Prostate gland (tissue), 2 donors: Measurements from ENCODE around the gene KCNG1. TPM values are rescaled to one million over a fixed set of nuclear protein-coding genes. Genes with fewer than 3 reads are reported as not detected.

Experiments
- DNase-seq: peaks from one replicate; pipeline ENCODE4 v3.0.0-alpha.2; 2019; ENCODE audit warnings: low spot score
- H3K27ac ChIP-seq, 2 donors: fragments of 200-600 bp; sonication (generic); 2 replicates each; pipeline ENCODE4 v1.5.1; 2017 to 2019
- H3K27me3 ChIP-seq: fragments of 200-600 bp; sonication (generic); replicated peaks from 2 replicates; pipeline ENCODE4 v1.5.1; 2019; ENCODE audit not compliant: insufficient read depth
- H3K36me3 ChIP-seq, 2 donors: fragments of 200-600 bp; sonication (generic); 1 replicate in 1 of 2; 2 replicates in 1 of 2; pipeline versions ENCODE4 v1.5.1 to v1.8.1; 2017 to 2019
- H3K4me1 ChIP-seq: fragments of 200-600 bp; sonication (generic); replicated peaks from 2 replicates; pipeline ENCODE4 v1.5.1; 2019
- H3K4me3 ChIP-seq, 2 donors: fragments of 200-600 bp; sonication (generic); 2 replicates each; pipeline ENCODE4 v1.5.1; 2017 to 2019
- H3K9me3 ChIP-seq: fragments of 200-600 bp; sonication (generic); 2 replicates; pipeline ENCODE4 v1.5.1; 2017
- CTCF ChIP-seq, 4 experiments: fragments of 200-600 bp in 2 of 4; fragments of 450-650 bp in 2 of 4; sonication (generic) in 2 of 4; IDR thresholded peaks; 1 replicate in 3 of 4; 2 replicates in 1 of 4; pipeline ENCODE4 v1.5.1; 2016 to 2019; ENCODE audit warnings: antibody characterized with exemption in 4 of 4, mild to moderate bottlenecking in 2 of 4, moderate library complexity in 2 of 4
- POLR2A ChIP-seq: fragments of 450-650 bp; IDR thresholded peaks from one replicate; pipeline ENCODE4 v1.6.1; 2016; ENCODE audit warnings: antibody characterized with exemption, mild to moderate bottlenecking
- POLR2AphosphoS5 ChIP-seq: sonication (generic); formaldehyde crosslinking; IDR thresholded peaks from one replicate; pipeline ENCODE4 v1.6.1; 2017; ENCODE audit warnings: antibody characterized with exemption
- WGBS: methylation state at CpG from one replicate; pipeline ENCODE4 v1.1.5; 2018; 5-methylcytosine and 5-hydroxymethylcytosine counted together
- intact Hi-C: fragments of 100-400 bp; cut with DNase I; formaldehyde crosslinking; loops from one replicate; pipeline ENCODE4 v1.14.2; 2022
- total RNA-seq, 2 donors: library from RNA; depleted of rRNA; stranded (reverse); fragments of >200 nt; gene quantifications; one replicate each; pipeline ENCODE4 v1.1.0, GENCODE V29; 2016

The KCNG1 gene
- total RNA-seq, 2 donors from 2014 or later = 6.8 to 57.9 TPM

GRCh38 chr20:51013577-51014330 lies 9.2 kb downstream of the KCNG1 start:
- Histone ChIP-seq H3K9me3 (no peaks in the 10 kb centered on the region), H3K36me3 (no peaks in the 10 kb centered on the region), H3K27ac (no peak overlapping the region), H3K4me3 (no peak overlapping the region), H3K27me3 (no peaks in the 10 kb centered on the region), H3K4me1 (no peaks in the 10 kb centered on the region)
- WGBS = 43% methylated on average over 8 of the region's 8 CpGs
- intact Hi-C loops = no loop called here
- TF ChIP-seq POLR2AphosphoS5 = no peak
- TF ChIP-seq POLR2A = no peak
- no peak for TF ChIP-seq CTCF (IDR thresholded peaks at IDR 0.05)
- DNase-seq = no peak

- H3K27me3 ChIP-seq = no peaks in the 10 kb centered on the region
- intact Hi-C loops = no loop called here
- H3K4me1 ChIP-seq = no peaks in the 10 kb centered on the region
- no peaks in the 10 kb centered on the region for H3K9me3 ChIP-seq
- no peak overlapping the region for H3K27ac ChIP-seq
- 88% methylated on average over 3 of the region's 3 CpGs for WGBS
- no peak for DNase-seq
- H3K4me3 ChIP-seq = no peak overlapping the region
- TF ChIP-seq POLR2AphosphoS5 = no peak
- TF ChIP-seq POLR2A = no peak
- TF ChIP-seq CTCF (IDR thresholded peaks at IDR 0.05) = no peak
- no peaks in the 10 kb centered on the region for H3K36me3 ChIP-seq
Observed at GRCh38 chr20:51012357-51012756, 10.6 kb downstream of the KCNG1 start.

GRCh38 chr20:51011479-51011878 lies 11.4 kb downstream of the KCNG1 start:
- Histone ChIP-seq H3K27ac (no peak overlapping the region), H3K9me3 (no peaks in the 10 kb centered on the region), H3K4me3 (no peak overlapping the region), H3K27me3 (no peaks in the 10 kb centered on the region), H3K4me1 (no peaks in the 10 kb centered on the region), H3K36me3 (no peaks in the 10 kb centered on the region)
- no peak for TF ChIP-seq CTCF (IDR thresholded peaks at IDR 0.05)
- no peak for TF ChIP-seq POLR2A
- no peak for TF ChIP-seq POLR2AphosphoS5
- intact Hi-C loops = no loop called here
- WGBS = 92% methylated on average over 4 of the region's 4 CpGs
- DNase-seq = no peak

- H3K36me3 ChIP-seq = no peaks in the 10 kb centered on the region
- H3K9me3 ChIP-seq = no peaks in the 10 kb centered on the region
- H3K27ac ChIP-seq = no peak overlapping the region
- TF ChIP-seq CTCF (IDR thresholded peaks at IDR 0.05) (no peak), POLR2AphosphoS5 (no peak)
- H3K4me3 ChIP-seq = no peak overlapping the region
- no peaks in the 10 kb centered on the region for H3K4me1 ChIP-seq
- WGBS = 93% methylated on average over 3 of the region's 3 CpGs
- no peaks in the 10 kb centered on the region for H3K27me3 ChIP-seq
- intact Hi-C loops = no loop called here
- DNase-seq = no peak
Observed at GRCh38 chr20:51010932-51011331, 12.0 kb downstream of the KCNG1 start.

GRCh38 chr20:51010043-51010365 lies 12.9 kb downstream of the KCNG1 start:
- Histone ChIP-seq H3K27me3 (no peaks in the 10 kb centered on the region), H3K9me3 (no peaks in the 10 kb centered on the region), H3K4me1 (no peaks in the 10 kb centered on the region), H3K4me3 (no peak overlapping the region), H3K36me3 (no peaks in the 10 kb centered on the region), H3K27ac (no peak overlapping the region)
- TF ChIP-seq CTCF (IDR thresholded peaks at IDR 0.05) (no peak), POLR2AphosphoS5 (no peak), POLR2A (no peak)
- intact Hi-C loops = no loop called here
- WGBS = 92% methylated on average over 32 of the region's 33 CpGs
- DNase-seq = no peak
